Prostate gland (tissue), 2 donors: ENCODE results near the gene PTPRK.

Experiments
- POLR2AphosphoS5 ChIP-seq: sonication (generic); formaldehyde crosslinking; IDR thresholded peaks from one replicate; pipeline ENCODE4 v1.6.1; 2017; ENCODE audit warnings: antibody characterized with exemption
- TF ChIP-seq, protein P1 (sequence below), 4 experiments: fragments of 200-600 bp in 2 of 4; fragments of 450-650 bp in 2 of 4; sonication (generic) in 2 of 4; IDR thresholded peaks; 1 replicate in 3 of 4; 2 replicates in 1 of 4; pipeline ENCODE4 v1.5.1; 2016 to 2019; ENCODE audit warnings: antibody characterized with exemption in 4 of 4, mild to moderate bottlenecking in 2 of 4, moderate library complexity in 2 of 4

GRCh38 chr6:128252341-128253176, 267.8 kb downstream of the PTPRK start:
- TF ChIP-seq, protein P1, sequence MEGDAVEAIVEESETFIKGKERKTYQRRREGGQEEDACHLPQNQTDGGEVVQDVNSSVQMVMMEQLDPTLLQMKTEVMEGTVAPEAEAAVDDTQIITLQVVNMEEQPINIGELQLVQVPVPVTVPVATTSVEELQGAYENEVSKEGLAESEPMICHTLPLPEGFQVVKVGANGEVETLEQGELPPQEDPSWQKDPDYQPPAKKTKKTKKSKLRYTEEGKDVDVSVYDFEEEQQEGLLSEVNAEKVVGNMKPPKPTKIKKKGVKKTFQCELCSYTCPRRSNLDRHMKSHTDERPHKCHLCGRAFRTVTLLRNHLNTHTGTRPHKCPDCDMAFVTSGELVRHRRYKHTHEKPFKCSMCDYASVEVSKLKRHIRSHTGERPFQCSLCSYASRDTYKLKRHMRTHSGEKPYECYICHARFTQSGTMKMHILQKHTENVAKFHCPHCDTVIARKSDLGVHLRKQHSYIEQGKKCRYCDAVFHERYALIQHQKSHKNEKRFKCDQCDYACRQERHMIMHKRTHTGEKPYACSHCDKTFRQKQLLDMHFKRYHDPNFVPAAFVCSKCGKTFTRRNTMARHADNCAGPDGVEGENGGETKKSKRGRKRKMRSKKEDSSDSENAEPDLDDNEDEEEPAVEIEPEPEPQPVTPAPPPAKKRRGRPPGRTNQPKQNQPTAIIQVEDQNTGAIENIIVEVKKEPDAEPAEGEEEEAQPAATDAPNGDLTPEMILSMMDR (IDR thresholded peaks at IDR 0.05), result no peak
- no peak for TF ChIP-seq POLR2AphosphoS5
